Umbilical cord (tissue), 2 donors: ENCODE data around the gene ZFAND3. TPM values are rescaled to one million over a fixed set of nuclear protein-coding genes. Genes with fewer than 3 reads are reported as not detected.
"Not testable (repeated sequence)": the region's sequence is repeated elsewhere in the genome, so short reads cannot be mapped to it uniquely, and the experiment has no call there.

Experiments
- DNase-seq: peaks from one replicate; pipeline ENCODE4 v3.0.0-alpha.2; 2015; ENCODE audit warnings: low spot score
- total RNA-seq: library from RNA; depleted of rRNA; stranded (reverse); fragments of >200 nt; gene quantifications from one replicate; pipeline ENCODE4 v1.2.3, GENCODE V29; 2014; ENCODE audit warnings: low replicate concordance; ENCODE audit not compliant: insufficient read depth

Gene ZFAND3
- total RNA-seq, 1 donor from 2014 or later: 42.9 TPM

- no peak for DNase-seq
These were observed 46.0 kb downstream of the ZFAND3 start for GRCh38 chr6:37865504-37865903.

GRCh38 chr6:37866590-37867507, 47.3 kb downstream of the ZFAND3 start:
- DNase-seq: no peak

GRCh38 chr6:37867756-37868446, 48.4 kb downstream of the ZFAND3 start:
- DNase-seq: no peak

- DNase-seq: no peak
These were observed 48.9 kb downstream of the ZFAND3 start for GRCh38 chr6:37868447-37868825.

GRCh38 chr6:37871616-37872372, 52.3 kb downstream of the ZFAND3 start:
- DNase-seq: no peak

GRCh38 chr6:37872373-37872745, 52.8 kb downstream of the ZFAND3 start:
- DNase-seq: no peak

GRCh38 chr6:37874726-37875125, 55.2 kb downstream of the ZFAND3 start:
- DNase-seq: no peak

- no peak for DNase-seq
These were observed 56.2 kb downstream of the ZFAND3 start for GRCh38 chr6:37875561-37876309.

- DNase-seq: no peak
These were observed 57.3 kb downstream of the ZFAND3 start for GRCh38 chr6:37876843-37877242.

- DNase-seq: no peak
These were observed 58.0 kb downstream of the ZFAND3 start for GRCh38 chr6:37877373-37878149.

- DNase-seq: no peak
These were observed 58.7 kb downstream of the ZFAND3 start for GRCh38 chr6:37878150-37878710.

- DNase-seq: not testable (repeated sequence)
These were observed 61.1 kb downstream of the ZFAND3 start for GRCh38 chr6:37880602-37881001.

- DNase-seq: no peak
These were observed 62.8 kb downstream of the ZFAND3 start for GRCh38 chr6:37882292-37882691.

- DNase-seq: peak; percentile 16
These were observed 63.3 kb downstream of the ZFAND3 start for GRCh38 chr6:37882724-37883413.

- DNase-seq: no peak
These were observed 65.0 kb downstream of the ZFAND3 start for GRCh38 chr6:37884548-37884947.

- DNase-seq: no peak
These were observed 69.5 kb downstream of the ZFAND3 start for GRCh38 chr6:37889051-37889450.

- no peak for DNase-seq
These were observed 70.0 kb downstream of the ZFAND3 start for GRCh38 chr6:37889486-37889885.

GRCh38 chr6:37891072-37891471, 71.5 kb downstream of the ZFAND3 start:
- no peak for DNase-seq

- no peak for DNase-seq
These were observed 73.7 kb downstream of the ZFAND3 start for GRCh38 chr6:37893257-37893656.

- DNase-seq: not testable (repeated sequence)
These were observed 74.2 kb downstream of the ZFAND3 start for GRCh38 chr6:37893734-37894133.
